Measurements from ENCODE around the gene DLGAP1. TPM values are rescaled to one million over a fixed set of nuclear protein-coding genes. Genes with fewer than 3 reads are reported as not detected.
"Not testable (repeated sequence)": the region's sequence is repeated elsewhere in the genome, so short reads cannot be mapped to it uniquely, and the experiment has no call there.

Gene DLGAP1
- total RNA-seq, 1 experiment from 2014 or later: 0.39 TPM

- H3K27ac ChIP-seq (ENCODE audit: low read depth, low read length): peak overlapping the region; percentile 96
- H3K4me2 ChIP-seq (ENCODE audit: low read length): peak overlapping the region; percentile 56; the same call in 1 of the 2 replicates
- RAD21 ChIA-PET (ENCODE audit: low non-redundant PET in 1 of 2, low total read pairs in 2 of 2, uncharacterized antibody in 2 of 2, unreplicated experiment in 2 of 2): no interaction called here
- CTCF ChIA-PET: no interaction called here
- H3K27me3 ChIP-seq (ENCODE audit: insufficient read depth, low read length): no peaks in the 10 kb centered on the region
- no peaks in the 10 kb centered on the region for H3K9me2 ChIP-seq (ENCODE audit: insufficient read depth)
- no peak overlapping the region for H2AFZ ChIP-seq (ENCODE audit: low read depth, low read length, poor library complexity, severe bottlenecking)
- peaks cover 9% of the 10 kb centered on the region for H3K79me2 ChIP-seq (ENCODE audit: insufficient read depth, low read length)
- peaks cover 86 to 88% of the 10 kb centered on the region in 2 experiments for H3K4me1 ChIP-seq (ENCODE audit: control insufficient read depth in 1 of 2, insufficient read depth in 2 of 2, low read length in 2 of 2)
- no peaks in the 10 kb centered on the region for H3K36me3 ChIP-seq (ENCODE audit: control insufficient read depth in 1 of 2, insufficient read depth in 2 of 2, low read length in 2 of 2)
- no TSS peak for BruUV-seq (replicated peaks)
- TF ChIP-seq ZBTB33 (IDR thresholded peaks at IDR 0.05; ENCODE audit: extremely low read depth, insufficient replicate concordance, low read length) (no peak), MAX (IDR thresholded peaks at IDR 0.05) (no peak), REST (IDR thresholded peaks at IDR 0.05; ENCODE audit: low read depth) (no peak), YY1 (IDR thresholded peaks at IDR 0.05; ENCODE audit: extremely low read depth, insufficient replicate concordance, low read depth, low read length) (no peak), POLR2AphosphoS5 (IDR thresholded peaks at IDR 0.05; ENCODE audit: low read depth, low read length) (no peak)
- POLR2A ChIA-PET: interaction anchor here (0.8 to 10.6 kb wide), 9 partner anchors 9 to 56 kb away, joined by 3 to 266 read pairs (median 42); no protein-coding TSS in a partner anchor
- DNase-seq (ENCODE audit: low read depth, low spot score) (no peak), ATAC-seq (no peak)
- peak overlapping the region; percentile 88 for H3K9ac ChIP-seq (ENCODE audit: low read length)
- no peaks in the 10 kb centered on the region for H3K9me3 ChIP-seq (ENCODE audit: control insufficient read depth in 1 of 2, insufficient read depth in 1 of 2, low read depth in 1 of 2, low read length in 2 of 2)
- H3K4me3 ChIP-seq (replicated peaks in 1 of 2; ENCODE audit: low read depth in 1 of 2, low read length in 2 of 2): no peak overlapping the region
- intact Hi-C loops (cut with micrococcal nuclease): loop anchor here (5.0 kb wide), 1 partner anchor 204 kb away; no protein-coding TSS in a partner anchor
- no peaks in the 10 kb centered on the region for H4K20me1 ChIP-seq (ENCODE audit: insufficient read depth)
These were observed 803.8 kb downstream of the DLGAP1 start for GRCh38 chr18:3651266-3651665.

- H2AFZ ChIP-seq (ENCODE audit: low read depth, low read length, poor library complexity, severe bottlenecking); H3K9me2 ChIP-seq (ENCODE audit: insufficient read depth); H3K36me3 ChIP-seq (ENCODE audit: control insufficient read depth in 1 of 2, insufficient read depth in 2 of 2, low read length in 2 of 2); H4K20me1 ChIP-seq (ENCODE audit: insufficient read depth); H3K27me3 ChIP-seq (ENCODE audit: insufficient read depth, low read length); H3K4me3 ChIP-seq (replicated peaks in 1 of 2; ENCODE audit: low read depth in 1 of 2, low read length in 2 of 2); BruUV-seq (replicated peaks); DNase-seq (ENCODE audit: low read depth, low spot score); H3K9me3 ChIP-seq (ENCODE audit: control insufficient read depth in 1 of 2, insufficient read depth in 1 of 2, low read depth in 1 of 2, low read length in 2 of 2); H3K79me2 ChIP-seq (ENCODE audit: insufficient read depth, low read length); CTCF ChIA-PET: not testable (repeated sequence)
- ChIA-PET RAD21 (ENCODE audit: low non-redundant PET in 1 of 2, low total read pairs in 2 of 2, uncharacterized antibody in 2 of 2, unreplicated experiment in 2 of 2) (interaction anchor here in 1 of 2 experiments (1.0 to 1.6 kb wide), 2 partner anchors 33 to 48 kb away, joined by 3 to 6 read pairs; no protein-coding TSS in a partner anchor), POLR2A (interaction anchor here (0.8 to 10.6 kb wide), 10 partner anchors 8 to 56 kb away, joined by 3 to 266 read pairs (median 13); no protein-coding TSS in a partner anchor)
- peak overlapping the region; percentile 96 for H3K27ac ChIP-seq (ENCODE audit: low read depth, low read length)
- peaks cover 86 to 88% of the 10 kb centered on the region in 2 experiments for H3K4me1 ChIP-seq (ENCODE audit: control insufficient read depth in 1 of 2, insufficient read depth in 2 of 2, low read length in 2 of 2)
- intact Hi-C loops (cut with micrococcal nuclease): loop anchor here (5.0 kb wide), 1 partner anchor 203 kb away; no protein-coding TSS in a partner anchor
- H3K4me2 ChIP-seq (ENCODE audit: low read length): peak overlapping the region; percentile 56
- peak; percentile 2; the same call in 1 of the 2 replicates for ATAC-seq
- peak overlapping the region; percentile 88 for H3K9ac ChIP-seq (ENCODE audit: low read length)
These were observed 804.5 kb downstream of the DLGAP1 start for GRCh38 chr18:3650521-3651042.

Measured in HCT116 (cell line).